HG03575 (cell line): ENCODE measurements around the gene SLC35B3.
"Not testable (repeated sequence)": the region's sequence is repeated elsewhere in the genome, so short reads cannot be mapped to it uniquely, and the experiment has no call there.

Source experiments
- ATAC-seq: cut with Tn5 transposase; IDR thresholded peaks from one replicate; pipeline ENCODE4 v1.9.1; 2021; ENCODE audit not compliant: unreplicated experiment, insufficient number of reproducible peaks, low FRiP score; ENCODE audit errors: extremely low read depth

Gene SLC35B3

DNA sequence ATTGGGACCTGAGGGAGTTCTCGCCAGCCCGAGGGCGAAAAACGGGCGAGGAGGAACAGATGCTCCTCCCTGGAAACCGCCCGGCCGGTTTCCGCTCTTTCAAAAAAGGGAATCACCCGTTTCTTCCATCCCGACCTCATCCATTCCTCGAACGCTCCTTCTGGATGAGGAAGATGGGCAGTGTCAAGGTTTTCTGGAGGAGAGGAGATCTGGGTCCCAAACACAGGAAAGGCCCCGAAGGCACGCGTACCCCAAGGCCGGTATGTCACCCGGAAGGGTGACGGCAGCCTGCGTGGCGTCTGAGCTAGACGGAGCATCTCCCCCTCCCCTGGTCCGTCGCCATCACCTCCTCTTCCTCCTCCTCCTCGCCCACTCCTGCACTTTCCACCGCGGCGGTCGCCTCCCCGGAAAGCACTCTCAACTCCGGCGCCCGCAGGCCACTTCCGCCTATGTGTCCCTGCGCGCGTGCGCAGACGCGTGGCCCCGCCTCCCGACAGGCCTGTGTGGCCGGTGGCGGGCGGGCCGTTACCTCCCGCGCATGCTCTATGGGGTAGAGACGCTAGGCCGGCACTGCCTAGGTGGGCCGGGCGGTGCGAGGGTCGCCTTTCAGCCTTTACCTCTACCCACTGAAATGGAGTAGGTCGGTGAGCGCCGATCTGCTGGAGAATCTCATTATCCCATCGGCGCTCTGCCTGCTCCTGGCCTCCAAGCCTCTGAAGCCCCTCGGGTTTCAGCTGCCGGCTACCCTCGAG lies at the start of gene SLC35B3:
Gene SLC35B3 (minus strand): TSS at position 453 of the 752 bp plus-strand sequence.
- ATAC-seq, result peak; percentile 97

DNA sequence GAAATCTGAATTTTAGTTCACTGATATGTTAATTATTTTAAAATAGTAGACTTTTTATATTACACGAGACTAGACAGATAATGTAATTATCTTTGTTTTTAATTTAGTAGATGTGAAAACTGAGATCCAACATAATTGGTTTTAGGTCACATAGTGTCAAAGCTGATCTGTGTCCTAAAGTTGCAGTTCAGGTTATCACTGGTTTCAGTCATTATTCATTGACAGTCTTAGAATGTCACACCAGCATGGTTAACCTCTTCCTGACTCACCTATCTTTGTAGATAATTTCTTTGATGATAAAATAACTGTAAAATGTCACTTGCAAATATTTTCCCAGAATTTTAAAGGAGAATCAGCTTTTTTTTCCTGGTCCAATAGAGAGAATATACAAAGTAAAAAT lies 48.3 kb upstream of the SLC35B3 start:
- ATAC-seq, result no peak

DNA sequence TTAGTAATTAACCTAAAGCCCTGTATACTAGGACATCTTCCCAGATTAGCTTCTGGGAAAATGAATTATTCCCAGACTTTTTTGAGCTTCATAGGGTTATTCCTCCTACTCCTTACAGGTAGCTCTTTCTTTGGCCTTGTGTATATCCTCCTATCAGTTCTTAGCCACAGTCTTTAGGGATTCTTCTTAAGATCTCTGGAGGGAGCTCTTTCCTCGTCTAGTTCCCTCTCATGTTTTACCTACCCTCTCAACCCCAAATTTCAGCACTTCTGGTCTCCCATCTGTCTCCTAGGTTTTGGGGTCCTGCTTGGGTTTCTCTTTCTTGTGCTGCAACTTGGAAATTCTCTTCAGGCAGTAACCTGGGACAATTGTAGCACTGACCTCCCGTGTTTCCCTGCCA lies 46.4 kb upstream of the SLC35B3 start:
- ATAC-seq, result no peak

DNA sequence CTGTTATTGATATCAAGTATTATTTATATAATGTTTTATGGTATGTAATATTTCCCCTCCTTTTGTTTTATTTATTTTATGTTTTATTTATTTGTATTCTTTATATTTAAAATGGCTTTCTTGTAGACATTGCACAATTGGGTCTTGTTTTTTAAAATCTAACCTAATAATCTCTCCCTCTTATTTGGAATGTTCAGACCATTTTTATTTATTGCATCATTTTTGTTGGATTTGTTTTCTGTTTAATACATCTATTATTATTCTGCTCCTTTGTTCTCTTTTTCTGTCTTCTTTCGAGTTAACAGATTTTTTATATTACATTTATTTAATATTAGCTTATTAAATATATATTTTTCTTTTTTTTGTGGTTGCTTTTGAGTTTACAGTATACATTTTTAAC lies 43.1 kb upstream of the SLC35B3 start:
- ATAC-seq, result no peak

DNA sequence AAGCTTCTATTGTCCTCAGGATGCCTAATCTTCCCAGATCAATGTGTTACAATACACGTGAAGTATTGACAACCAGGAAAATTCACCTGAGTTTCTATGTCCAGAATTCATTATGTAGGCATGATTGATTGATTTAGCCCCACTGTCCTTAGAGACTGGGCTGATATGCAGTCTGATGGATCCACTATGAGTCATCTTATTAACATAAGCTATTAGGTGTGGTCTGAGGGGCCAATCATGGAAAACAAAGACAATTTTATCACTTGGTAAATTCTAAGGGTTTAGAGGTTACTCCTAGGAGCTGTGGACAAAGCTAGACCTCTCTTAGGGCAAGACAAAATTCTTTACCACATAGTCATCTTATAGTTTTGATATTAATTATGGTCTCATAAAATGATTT lies 41.3 kb upstream of the SLC35B3 start:
- no peak for ATAC-seq

DNA sequence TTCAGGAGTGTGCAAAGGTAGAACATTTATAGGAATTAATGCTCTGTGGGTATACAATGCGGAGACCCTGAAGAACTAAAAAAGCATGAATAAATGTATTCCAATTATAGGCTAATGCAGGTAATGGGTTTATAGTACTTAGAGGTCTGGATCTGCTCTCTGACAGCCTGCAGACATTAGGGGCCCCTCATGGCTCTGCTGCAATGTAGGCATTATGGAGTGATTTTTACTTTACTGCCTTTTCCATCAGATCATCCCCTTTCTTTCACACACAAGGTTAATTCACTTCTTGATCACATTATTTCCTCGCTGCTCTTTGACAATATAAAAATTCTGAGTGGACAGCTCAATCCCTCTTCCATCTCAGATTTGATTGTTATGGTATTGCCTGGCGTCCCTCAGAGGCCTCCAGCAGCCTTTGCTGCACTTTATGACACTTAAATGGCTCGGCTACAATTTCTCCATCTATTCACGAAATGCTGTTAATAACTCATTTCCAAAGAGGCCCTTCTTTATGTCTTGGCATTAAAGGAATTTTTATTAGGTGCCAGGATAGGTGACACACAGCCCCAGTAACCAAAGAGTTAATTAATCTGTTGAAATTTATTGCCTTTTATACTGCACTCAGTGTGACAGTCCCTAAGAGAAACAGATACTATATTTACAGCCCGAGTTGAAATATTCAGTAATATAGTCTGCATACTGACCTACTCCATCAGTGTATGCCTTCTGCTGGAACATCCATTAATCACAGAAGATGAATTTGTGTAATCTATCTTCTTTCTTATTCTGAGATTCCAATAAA lies 33.4 kb upstream of the SLC35B3 start:
- ATAC-seq, result no peak

DNA sequence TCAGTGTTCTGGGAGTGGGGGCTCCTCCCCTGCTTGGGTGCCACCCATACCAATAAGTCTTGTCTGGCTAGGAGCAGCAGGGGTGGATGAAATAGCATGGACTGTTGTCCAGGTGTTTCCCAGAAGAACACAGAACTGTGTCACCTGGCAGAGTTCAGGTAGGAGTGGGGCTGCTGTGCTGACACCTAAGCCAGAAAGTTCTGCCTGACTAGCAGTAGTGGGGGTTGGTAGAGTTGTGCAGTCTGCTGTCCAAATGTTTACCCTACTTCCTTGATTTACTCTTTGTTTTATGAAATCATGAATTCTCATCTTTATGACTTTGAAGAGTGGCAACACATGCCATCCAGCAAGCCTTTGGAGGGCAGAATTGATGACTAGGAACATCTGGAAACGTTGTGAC lies 27.3 kb upstream of the SLC35B3 start:
- ATAC-seq, result no peak

DNA sequence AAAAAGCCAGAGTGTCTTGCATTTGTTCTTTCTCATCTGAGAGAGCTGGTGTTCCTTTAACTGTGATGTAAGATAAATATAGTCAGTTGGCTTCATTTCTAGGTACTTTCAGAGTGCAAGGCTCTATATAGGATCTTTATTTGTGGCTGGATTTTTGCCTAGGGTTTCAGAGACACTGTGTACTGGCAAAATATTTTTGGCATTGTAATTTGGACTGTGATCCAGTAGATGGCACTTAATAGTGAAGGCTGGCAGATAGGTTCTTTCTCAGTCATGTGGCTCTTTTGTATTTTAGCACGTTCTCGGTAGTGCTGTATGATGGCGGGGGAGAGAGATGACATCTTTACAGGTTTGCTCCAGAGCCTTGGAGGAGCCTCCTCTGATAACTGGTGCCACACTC lies 26.8 kb upstream of the SLC35B3 start:
- ATAC-seq, result no peak

DNA sequence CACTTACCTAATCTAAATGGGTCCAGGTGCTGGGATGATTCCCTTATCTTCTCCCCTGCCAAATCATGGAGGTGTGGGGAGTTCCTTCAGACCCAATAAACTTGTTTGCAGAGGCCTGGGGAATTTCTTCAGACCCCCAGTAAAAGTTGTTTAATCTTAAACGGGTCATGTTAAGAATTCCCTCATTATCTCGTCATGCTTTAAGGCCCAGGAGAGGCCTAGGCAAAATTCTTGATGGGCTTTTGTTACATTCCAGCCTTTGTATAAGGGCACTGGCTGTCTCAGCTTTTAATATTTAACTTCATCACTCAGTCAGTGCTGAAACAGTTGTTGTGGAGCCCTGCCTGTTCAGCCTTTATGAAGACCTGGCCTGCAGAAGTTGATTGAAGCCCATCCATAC lies 11.0 kb upstream of the SLC35B3 start:
- ATAC-seq, result no peak

DNA sequence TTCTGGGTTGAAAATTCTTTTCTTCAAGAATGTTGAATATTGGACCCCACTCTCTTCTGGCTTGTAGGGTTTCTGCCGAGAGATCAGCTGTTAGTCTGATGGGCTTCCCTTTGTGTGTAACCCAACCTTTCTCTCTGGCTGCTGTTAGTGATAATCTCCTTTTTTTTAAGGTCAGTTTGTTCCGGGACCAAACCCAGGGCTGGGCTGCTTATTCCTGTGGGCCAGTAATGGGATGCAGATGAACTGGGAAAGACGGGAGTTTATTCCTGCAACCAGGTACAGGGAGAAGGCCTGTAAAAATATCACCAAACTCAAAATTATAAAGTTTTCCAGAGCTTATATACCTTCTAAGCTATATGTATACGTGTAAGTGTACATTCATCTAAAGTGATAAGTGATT lies 10.6 kb upstream of the SLC35B3 start:
- not testable (repeated sequence) for ATAC-seq

DNA sequence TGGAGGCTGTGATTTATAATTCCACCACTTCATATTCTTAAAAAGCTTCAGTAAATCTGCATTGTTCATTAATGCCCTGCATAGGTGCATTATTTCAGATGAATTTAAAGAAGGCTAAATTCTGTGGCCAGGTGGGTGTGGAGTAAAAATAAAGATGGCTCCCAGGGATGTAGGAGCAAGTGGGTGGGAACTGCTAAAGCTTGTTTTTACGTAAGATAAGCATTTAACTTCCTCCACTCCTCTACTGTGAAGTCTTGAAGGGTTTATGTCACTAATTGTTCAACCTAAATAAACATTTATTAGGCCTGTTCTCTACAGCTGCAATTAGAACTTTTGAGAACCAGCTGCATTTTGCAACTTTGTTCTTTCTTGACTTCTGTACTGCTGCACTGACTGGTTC lies 6.8 kb upstream of the SLC35B3 start:
- ATAC-seq, result no peak

DNA sequence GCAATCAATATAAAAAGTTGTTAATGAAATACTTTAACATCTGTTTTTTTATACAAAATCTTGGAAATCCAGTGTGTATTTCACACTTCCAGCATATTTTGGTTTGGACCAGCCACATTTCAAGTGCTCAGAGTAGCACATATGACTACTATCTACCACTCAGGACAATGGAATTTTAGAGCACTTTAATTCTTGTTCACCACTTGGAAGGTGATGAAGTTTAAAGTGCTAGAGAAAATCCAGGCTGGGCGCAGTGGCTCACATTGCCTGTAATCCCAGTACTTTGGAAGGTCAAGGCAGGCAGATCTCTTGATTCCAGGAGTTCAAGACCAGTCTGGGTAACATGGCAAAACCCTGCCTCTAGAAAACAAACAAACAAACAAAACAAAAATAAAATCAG lies 6.1 kb upstream of the SLC35B3 start:
- ATAC-seq, result no peak

DNA sequence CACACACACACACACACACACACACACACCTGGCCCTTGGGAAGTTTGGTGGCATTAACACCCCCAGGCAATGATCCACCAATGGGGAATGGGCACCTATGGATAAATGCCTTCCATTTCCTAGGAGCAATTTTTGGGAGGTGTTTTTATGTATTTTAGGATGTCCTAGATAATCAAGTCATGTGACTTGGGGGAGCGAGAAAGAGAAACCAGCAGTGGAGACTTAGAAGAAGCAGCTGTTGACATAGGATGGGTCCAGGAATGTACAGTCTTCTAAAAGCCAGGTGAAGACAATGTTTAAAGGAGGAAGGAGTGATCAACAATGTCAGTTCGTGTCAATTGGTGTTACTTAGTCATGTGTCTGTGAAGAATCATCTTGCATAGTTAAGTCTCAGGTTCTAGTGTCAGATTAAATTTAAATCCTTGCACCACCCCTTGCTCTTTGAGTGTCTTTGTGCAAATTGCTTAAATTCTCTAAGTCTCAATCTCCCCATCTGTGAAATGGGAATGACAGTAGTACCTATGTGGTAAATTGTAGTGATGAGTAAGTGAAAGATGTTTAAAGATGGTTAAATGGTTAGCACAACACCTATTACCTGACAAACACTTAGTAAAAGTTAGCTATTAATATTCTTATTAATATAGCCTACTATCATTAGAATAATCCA lies 4.4 kb upstream of the SLC35B3 start:
- no peak for ATAC-seq

DNA sequence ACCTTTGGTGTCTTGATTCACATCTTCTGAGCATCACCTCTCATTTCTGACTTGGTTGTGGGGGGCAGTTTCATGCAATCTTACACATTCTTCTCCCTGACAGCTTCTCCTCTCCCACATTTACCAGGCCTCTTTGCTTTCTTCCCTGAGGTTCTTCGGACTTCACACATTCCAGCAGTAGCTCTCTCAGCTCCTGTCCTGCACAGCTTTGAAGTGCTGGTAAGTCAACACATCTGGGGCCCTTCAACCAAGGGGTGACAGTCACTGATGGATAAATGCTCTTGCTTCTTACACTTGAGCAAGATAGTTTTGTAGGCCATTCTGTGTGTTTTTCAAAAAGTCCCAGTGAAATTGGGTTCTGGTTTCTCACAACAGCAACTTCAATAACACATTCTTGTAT lies 2.5 kb upstream of the SLC35B3 start:
- no peak for ATAC-seq

DNA sequence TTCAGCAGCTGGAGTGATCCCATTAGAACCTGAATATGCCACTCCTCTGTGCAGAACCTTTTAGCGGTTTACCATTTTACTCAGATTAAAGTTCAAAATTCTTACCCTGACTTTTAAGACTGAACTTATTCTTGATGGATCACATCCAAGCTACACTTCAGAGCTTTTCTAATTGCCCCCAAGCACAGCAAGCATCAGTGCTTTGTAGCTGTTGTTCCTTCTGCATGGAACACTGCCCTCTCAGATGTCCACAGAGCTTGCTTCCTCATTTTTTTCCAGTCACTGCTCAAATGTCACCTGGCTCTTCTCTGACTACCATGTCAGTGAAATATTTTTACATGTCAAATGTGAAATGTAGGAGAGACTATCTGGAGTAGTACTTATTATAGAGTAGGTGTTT lies 1.6 kb upstream of the SLC35B3 start:
- no peak for ATAC-seq

DNA sequence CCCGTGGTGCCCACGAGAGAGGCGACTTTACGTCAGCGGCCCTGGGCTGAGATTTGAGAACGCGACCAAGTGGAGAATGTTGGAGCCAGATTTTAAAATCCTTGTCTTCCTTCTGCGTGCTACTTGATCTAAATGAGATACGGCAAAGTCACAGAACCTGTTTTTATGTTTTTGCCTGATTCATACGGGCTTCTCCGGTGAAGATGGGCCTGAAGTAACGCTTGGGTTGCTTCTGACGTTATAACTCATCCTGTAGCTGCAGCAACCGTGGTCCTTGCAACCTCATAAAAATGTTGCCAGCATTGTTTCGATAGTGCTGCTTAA lies 462 bp upstream of the SLC35B3 start:
- ATAC-seq, result no peak

DNA sequence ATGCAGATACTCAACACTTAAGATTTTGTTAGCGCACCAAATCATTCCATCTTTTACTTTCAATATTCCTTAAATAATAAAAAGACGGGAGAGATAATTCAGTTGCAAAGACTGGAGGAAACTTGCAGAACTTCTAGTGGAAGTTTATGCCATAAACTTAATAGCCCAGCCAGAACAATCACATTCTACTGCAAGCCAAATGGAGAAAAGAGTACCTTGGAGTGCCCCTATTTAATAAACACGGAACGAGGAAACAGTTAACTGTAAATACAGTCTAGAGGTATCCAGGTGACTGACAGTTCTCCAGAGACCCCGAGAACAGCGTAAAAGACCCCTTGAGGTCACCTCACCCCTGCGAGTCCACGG lies 635 bp downstream of the SLC35B3 start:
- ATAC-seq, result no peak

DNA sequence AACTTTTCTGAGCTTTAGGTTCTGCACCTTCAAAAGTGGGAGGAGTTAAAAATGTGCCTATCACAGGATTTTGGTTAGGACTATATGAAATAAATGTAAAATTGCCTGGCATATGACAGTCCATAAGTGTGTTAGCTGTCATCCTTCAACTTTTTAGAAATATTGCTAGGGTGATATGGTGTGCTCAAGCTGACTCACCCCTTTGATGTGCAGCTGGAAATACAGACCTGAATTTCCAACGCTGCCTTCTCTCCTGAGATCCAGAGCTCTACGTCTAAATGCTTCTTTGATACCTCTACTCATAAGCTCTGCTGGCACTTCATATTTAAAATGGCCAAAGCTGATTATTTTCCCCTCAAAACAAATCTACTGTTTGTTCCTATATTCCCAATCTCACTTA lies 2.7 kb downstream of the SLC35B3 start:
- ATAC-seq, result no peak

DNA sequence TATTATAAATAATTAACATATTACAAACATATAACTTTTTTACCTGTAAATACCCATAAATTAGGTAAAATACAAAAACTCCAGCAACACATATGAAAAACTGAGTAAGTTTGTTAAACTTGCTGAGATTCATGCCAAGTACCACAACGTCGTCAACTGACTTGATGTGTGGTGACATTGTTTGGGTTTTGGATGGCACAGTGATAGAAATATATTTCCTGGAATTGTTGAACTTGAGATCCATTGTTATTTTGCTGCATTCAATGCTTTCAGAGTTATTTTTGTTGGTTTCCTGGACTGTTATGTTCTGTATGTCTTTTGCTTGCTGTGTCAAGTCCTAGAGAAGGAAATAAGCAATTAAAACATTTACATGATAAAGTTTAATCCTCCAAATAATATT lies 5.5 kb downstream of the SLC35B3 start:
- ATAC-seq, result no peak

DNA sequence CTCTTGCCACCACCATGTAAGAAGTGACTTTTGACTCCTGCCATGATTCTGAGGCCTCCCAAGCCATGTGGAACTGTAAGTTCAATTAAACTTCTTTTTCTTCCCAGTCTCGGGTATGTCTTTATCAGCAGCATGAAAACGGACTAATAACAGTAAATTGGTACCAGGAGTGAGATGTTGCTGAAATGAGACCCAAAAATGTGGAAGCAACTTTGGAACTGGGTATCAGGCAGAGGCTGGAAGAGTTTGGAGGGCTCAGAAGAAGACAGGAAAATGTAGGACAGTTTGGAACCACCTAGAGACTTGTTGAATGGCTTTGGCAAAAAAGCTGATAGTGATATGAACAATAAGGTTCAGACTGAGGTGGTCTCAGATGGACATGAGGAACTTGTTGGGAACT lies 8.8 kb downstream of the SLC35B3 start:
- not testable (repeated sequence) for ATAC-seq
